ENCODE results near the gene ADO. TPM values are rescaled to one million over a fixed set of nuclear protein-coding genes. Genes with fewer than 3 reads are reported as not detected.

The ADO gene
- total and polyA plus RNA-seq, 2 of the 13 experiments (the other 11 are each of a cell fraction or from before 2014, with no cell fraction given), result 8.9 to 15.9 TPM

DNA sequence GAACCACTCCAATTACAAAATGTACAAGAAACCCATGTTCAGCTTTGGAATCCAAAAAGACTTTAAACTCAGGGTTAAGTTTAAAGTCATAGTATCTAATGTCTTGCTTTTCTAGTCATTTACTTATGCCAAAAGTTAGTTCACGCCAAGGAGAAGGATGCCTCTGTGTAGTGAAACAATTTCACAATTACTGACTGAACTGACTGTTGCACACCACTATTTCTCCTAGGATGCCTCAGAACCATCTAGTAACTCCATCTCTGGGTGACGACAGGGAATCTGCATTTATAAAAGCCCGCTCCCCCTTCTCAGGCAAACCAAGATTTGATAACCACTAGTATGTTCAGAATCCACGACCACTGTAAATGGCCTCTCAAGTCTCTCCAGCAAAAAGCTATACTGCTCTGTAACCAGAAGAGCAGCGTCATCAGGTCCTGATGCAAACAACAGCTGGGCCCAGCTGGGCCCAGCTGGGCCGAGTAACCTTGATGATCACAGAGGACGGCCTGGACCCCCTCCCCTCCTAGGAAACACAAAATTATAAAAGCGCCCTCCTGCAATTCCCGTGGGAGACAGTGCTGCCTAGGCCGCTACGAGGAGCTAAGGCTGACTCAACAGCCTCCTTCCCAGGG, 680 bp upstream of the ADO start:
- peaks cover 31% of the 10 kb centered on the region for H3K79me2 ChIP-seq (ENCODE audit: insufficient read depth, low read length)
- H3K4me1 ChIP-seq (ENCODE audit: insufficient read depth, low read length), result peaks cover 34% of the 10 kb centered on the region
- H3K36me3 ChIP-seq (replicated peaks in 1 of 2; ENCODE audit: control insufficient read depth in 1 of 2, insufficient read depth in 2 of 2, low read length in 2 of 2), result no peaks in the 10 kb centered on the region
- no peaks in the 10 kb centered on the region for H3K27me3 ChIP-seq (ENCODE audit: control insufficient read depth in 1 of 2, insufficient read depth in 2 of 2, low read length in 2 of 2)
- DNase-seq (ENCODE audit: low spot score) (no peak), ATAC-seq (no peak), FAIRE-seq (no peak)
- peak overlapping the region; percentile 75 for H3K27ac ChIP-seq (ENCODE audit: extremely low read length, insufficient read depth, low read length)
- H3K4me2 ChIP-seq (ENCODE audit: low read depth, low read length), result peak overlapping the region; percentile 92
- H3K4me3 ChIP-seq (replicated peaks in 1 of 3; ENCODE audit: insufficient read depth in 1 of 3, low read depth in 2 of 3, low read length in 3 of 3), result peak overlapping the region; percentile 60 to 100 (median 95)
- intact Hi-C loops (cut with micrococcal nuclease; ENCODE audit: unreplicated experiment) (loop anchor here (10.0 kb wide), 1 partner anchor 539 kb away; the partner anchor contains the start of gene RTKN2), in situ Hi-C loops (cut with HindIII; ENCODE audit: extremely low pct_ligation_motif_present, low pct_unique_long_range_greater_than_20kb) (loop anchor here (10.0 to 25.0 kb wide), 2 partner anchors 331 to 542 kb away; partner anchors contain the start of genes NRBF2 and RTKN2)
- peak overlapping the region; percentile 16 for H2AFZ ChIP-seq (ENCODE audit: low read length)
- H4K20me1 ChIP-seq (ENCODE audit: insufficient read depth, low read length), result peaks cover 21% of the 10 kb centered on the region
- 59% methylated on average over 6 of the region's 11 CpGs for WGBS (ENCODE audit: low lambda C conversion rate)
- peak overlapping the region; percentile 82 for H3K9ac ChIP-seq (ENCODE audit: insufficient read depth, low read depth, low read length)
- TF ChIP-seq ZNF766 (CRISPR knock-in tag; IDR thresholded peaks at IDR 0.05; ENCODE audit: borderline replicate concordance), result 0 out of 2 replicates have a peak, but pooled peaks have one; percentile 0
- TF ChIP-seq CBX2 (IDR thresholded peaks at IDR 0.05; ENCODE audit: low read depth, low read length), result no peak
- no peak for TF ChIP-seq CBX2 (CRISPR knock-in tag; IDR thresholded peaks at IDR 0.05; ENCODE audit: low read depth)
- TF ChIP-seq ZNF670 (CRISPR knock-in tag; IDR thresholded peaks at IDR 0.05; ENCODE audit: borderline replicate concordance), result 0 out of 2 replicates have a peak, but pooled peaks have one; percentile 27
- TF ChIP-seq EHMT2 (IDR thresholded peaks at IDR 0.05; ENCODE audit: borderline replicate concordance, low read depth, low read length), result peak; percentile 78; the same call in 1 of the 2 replicates
- TF ChIP-seq HNF4A (CRISPR knock-in tag; IDR thresholded peaks at IDR 0.05), result 0 out of 2 replicates have a peak, but pooled peaks have one; percentile 1
- TF ChIP-seq ZIK1 (CRISPR knock-in tag; IDR thresholded peaks at IDR 0.05; ENCODE audit: borderline replicate concordance, low read depth), result 0 out of 2 replicates have a peak, but pooled peaks have one; percentile 7
- ChIA-PET POLR2A (interaction anchor here (1.2 to 1.8 kb wide), 3 partner anchors 13 to 329 kb away, joined by 3 to 13 read pairs (median 5); partner anchors contain the start of genes EGR2 and NRBF2), CTCF (ENCODE audit: low intra/inter-chr PET ratio, low total read pairs) (no interaction called here)
- H3K9me3 ChIP-seq (ENCODE audit: low read length), result no peaks in the 10 kb centered on the region
- TSS peak; percentile 84 for BruUV-seq (replicated peaks)
